Measurements from ENCODE around the gene TENM4. TPM values are rescaled to one million over a fixed set of nuclear protein-coding genes. Genes with fewer than 3 reads are reported as not detected.

Gene TENM4
- total RNA-seq, 2 donors from 2014 or later, result 68.2 to 130 TPM

DNA sequence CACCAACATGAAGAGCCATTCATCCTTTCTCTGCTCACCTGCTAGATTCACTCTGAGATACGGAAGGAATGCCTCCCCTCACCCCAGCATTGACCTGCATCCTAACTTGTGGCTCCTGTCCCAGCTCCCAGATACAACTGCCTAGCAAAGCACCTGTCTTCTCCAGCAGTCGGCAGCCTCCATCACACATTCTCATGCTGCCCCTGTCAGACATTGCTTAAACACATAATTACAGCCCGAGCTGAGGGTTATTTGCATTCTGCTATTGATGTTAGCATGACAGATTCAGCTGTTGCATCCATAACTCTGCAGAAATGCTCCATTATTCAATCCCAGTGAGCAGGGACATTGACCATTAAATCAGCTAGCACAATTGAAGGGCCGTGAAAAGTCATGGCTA is 681.8 kb downstream of the TENM4 start:
- H3K27me3 Mint-ChIP-seq (ENCODE audit: insufficient read depth), result no peaks in the 10 kb centered on the region

DNA sequence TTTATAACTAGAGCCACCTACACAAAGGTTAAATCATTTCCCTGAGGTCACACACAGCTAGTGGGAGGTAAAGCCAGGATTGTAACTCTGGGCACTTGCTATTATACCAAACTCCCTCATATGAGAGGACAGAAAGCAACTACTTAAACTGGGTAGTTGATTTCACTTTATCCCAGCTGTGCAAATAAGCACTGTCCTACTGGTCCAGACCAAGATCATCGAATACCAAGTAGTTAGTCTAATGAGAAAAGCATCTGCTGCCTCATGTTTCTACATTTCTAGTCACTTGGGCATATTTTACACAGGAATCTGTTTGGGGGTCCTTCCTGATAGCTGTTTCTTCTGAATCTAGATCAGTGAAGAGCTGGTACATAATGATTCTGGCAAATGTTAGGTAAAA is 687.5 kb downstream of the TENM4 start:
- Histone ChIP-seq H3K4me3 (ENCODE audit: low read length) (no peak overlapping the region), H3K4me1 (ENCODE audit: control insufficient read depth, insufficient read depth, low read length) (no peaks in the 10 kb centered on the region), H3K27me3 (ENCODE audit: control insufficient read depth, insufficient read depth, low read length, poor library complexity, severe bottlenecking) (no peaks in the 10 kb centered on the region), H3K9ac (ENCODE audit: extremely low read depth, low read length, poor library complexity, severe bottlenecking) (no peak overlapping the region), H3K27ac (ENCODE audit: low read depth, low read length) (no peak overlapping the region), H3K9me3 (ENCODE audit: control insufficient read depth, low read length) (no peaks in the 10 kb centered on the region), H3K36me3 (ENCODE audit: control insufficient read depth, insufficient read depth, low read length) (peaks cover 2% of the 10 kb centered on the region)
- Mint-ChIP-seq H3K4me3 (no peak overlapping the region), H3K27me3 (ENCODE audit: insufficient read depth) (no peaks in the 10 kb centered on the region), H3K27ac (no peak overlapping the region), H3K4me1 (no peaks in the 10 kb centered on the region), H3K36me3 (ENCODE audit: low read depth) (peaks cover 35% of the 10 kb centered on the region), H3K9me3 (no peaks in the 10 kb centered on the region)
- DNase-seq, result no peak
- no peak for TF ChIP-seq CTCF (conservative IDR thresholded peaks at IDR 0.05)
- WGBS, 2 experiments (ENCODE audit: insufficient coverage in 1 of 2, insufficient read length in 1 of 2), result 92% methylated on average over 1 of the region's 1 CpG

More for the DNA sequence above, 681.8 kb downstream of the TENM4 start:
- H3K4me1 Mint-ChIP-seq, result no peaks in the 10 kb centered on the region
- DNase-seq, result no peak
- H3K36me3 ChIP-seq (ENCODE audit: control insufficient read depth, insufficient read depth, low read length), result peaks cover 2% of the 10 kb centered on the region
- no peaks in the 10 kb centered on the region for H3K9me3 ChIP-seq (ENCODE audit: control insufficient read depth, low read length)
- TF ChIP-seq CTCF (conservative IDR thresholded peaks at IDR 0.05), result no peak
- no peak overlapping the region for H3K27ac ChIP-seq (ENCODE audit: low read depth, low read length)
- H3K4me1 ChIP-seq (ENCODE audit: control insufficient read depth, insufficient read depth, low read length), result no peaks in the 10 kb centered on the region
- no peak overlapping the region for H3K9ac ChIP-seq (ENCODE audit: extremely low read depth, low read length, poor library complexity, severe bottlenecking)
- no peaks in the 10 kb centered on the region for H3K27me3 ChIP-seq (ENCODE audit: control insufficient read depth, insufficient read depth, low read length, poor library complexity, severe bottlenecking)
- 83 to 94% methylated on average over 2 to 4 of the region's 4 CpGs for WGBS, 2 experiments (ENCODE audit: insufficient coverage in 1 of 2, insufficient read length in 1 of 2)
- no peak overlapping the region for H3K4me3 ChIP-seq (ENCODE audit: low read length)
- no peaks in the 10 kb centered on the region for H3K9me3 Mint-ChIP-seq
- H3K27ac Mint-ChIP-seq, result no peak overlapping the region
- H3K36me3 Mint-ChIP-seq (ENCODE audit: low read depth), result peaks cover 38% of the 10 kb centered on the region
- no peak overlapping the region for H3K4me3 Mint-ChIP-seq

DNA sequence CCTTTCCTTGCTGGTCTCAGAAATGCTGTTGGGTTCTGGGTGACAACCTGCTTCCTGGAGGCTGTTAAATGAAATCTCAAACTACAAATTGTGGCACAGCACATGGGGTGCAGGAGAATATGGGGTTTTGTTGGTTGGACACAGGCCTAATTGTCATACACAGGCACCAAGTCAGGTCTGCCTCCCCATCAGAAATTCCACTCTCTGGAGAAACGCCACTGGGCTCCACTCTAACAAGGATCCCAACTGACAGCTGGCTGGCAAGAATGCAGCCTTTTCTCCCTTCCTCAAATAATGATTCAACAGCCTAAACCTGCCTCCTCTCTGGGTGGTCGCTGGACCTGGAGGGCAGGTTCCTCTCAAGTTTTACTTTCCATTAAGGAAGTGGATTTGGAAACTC is 688.3 kb downstream of the TENM4 start:
- peaks cover 2% of the 10 kb centered on the region for H3K36me3 ChIP-seq (ENCODE audit: control insufficient read depth, insufficient read depth, low read length)
- no peaks in the 10 kb centered on the region for H3K4me1 ChIP-seq (ENCODE audit: control insufficient read depth, insufficient read depth, low read length)
- TF ChIP-seq CTCF (conservative IDR thresholded peaks at IDR 0.05), result no peak
- H3K27ac Mint-ChIP-seq, result no peak overlapping the region
- no peak overlapping the region for H3K4me3 Mint-ChIP-seq
- 40 to 84% methylated on average over 1 to 2 of the region's 2 CpGs for WGBS, 2 experiments (ENCODE audit: insufficient coverage in 1 of 2, insufficient read length in 1 of 2)
- no peak overlapping the region for H3K4me3 ChIP-seq (ENCODE audit: low read length)
- H3K9me3 Mint-ChIP-seq, result no peaks in the 10 kb centered on the region
- no peaks in the 10 kb centered on the region for H3K27me3 Mint-ChIP-seq (ENCODE audit: insufficient read depth)
- H3K9ac ChIP-seq (ENCODE audit: extremely low read depth, low read length, poor library complexity, severe bottlenecking), result no peak overlapping the region
- no peak overlapping the region for H3K27ac ChIP-seq (ENCODE audit: low read depth, low read length)
- no peaks in the 10 kb centered on the region for H3K9me3 ChIP-seq (ENCODE audit: control insufficient read depth, low read length)
- peaks cover 39% of the 10 kb centered on the region for H3K36me3 Mint-ChIP-seq (ENCODE audit: low read depth)
- no peaks in the 10 kb centered on the region for H3K27me3 ChIP-seq (ENCODE audit: control insufficient read depth, insufficient read depth, low read length, poor library complexity, severe bottlenecking)
- H3K4me1 Mint-ChIP-seq, result no peaks in the 10 kb centered on the region
- no peak for DNase-seq

Data from endodermal cell (in vitro differentiated cells).